Midbrain (tissue), 1 donor: Measurements from ENCODE around the gene C1orf216.
"Not testable (repeated sequence)": the region's sequence is repeated elsewhere in the genome, so short reads cannot be mapped to it uniquely, and the experiment has no call there.

Experiments
- DNase-seq: peaks from one replicate; lab custom pipeline; 2025; lab: John Stamatoyannopoulos, UW

The C1orf216 gene

GRCh38 chr1:35706846-35707600 is 11.7 kb downstream of the C1orf216 start:
- no peak for DNase-seq

DNA sequence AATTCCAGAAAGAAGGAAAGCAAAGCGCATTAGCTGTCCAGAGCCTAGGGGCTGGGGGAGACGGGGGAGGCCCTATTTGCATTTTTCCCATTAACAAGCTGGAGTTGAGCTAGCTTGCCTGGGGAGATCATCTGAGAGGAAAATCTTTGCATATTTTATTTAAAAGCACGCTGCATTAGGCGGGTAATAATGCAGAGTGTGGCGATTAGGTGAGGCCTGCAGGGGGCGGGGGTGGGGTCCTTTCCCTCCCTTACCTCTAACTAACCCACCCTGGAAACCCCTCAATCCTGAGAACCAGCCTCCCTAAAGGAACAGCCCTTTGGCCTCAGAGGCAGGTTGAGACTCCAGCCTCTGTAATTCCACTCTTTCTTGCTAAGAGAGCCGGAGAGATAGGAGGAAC is 16.2 kb downstream of the C1orf216 start:
- DNase-seq: no peak

- DNase-seq: not testable (repeated sequence)
Measured at GRCh38 chr1:35699152-35699551, 19.5 kb downstream of the C1orf216 start.

DNA sequence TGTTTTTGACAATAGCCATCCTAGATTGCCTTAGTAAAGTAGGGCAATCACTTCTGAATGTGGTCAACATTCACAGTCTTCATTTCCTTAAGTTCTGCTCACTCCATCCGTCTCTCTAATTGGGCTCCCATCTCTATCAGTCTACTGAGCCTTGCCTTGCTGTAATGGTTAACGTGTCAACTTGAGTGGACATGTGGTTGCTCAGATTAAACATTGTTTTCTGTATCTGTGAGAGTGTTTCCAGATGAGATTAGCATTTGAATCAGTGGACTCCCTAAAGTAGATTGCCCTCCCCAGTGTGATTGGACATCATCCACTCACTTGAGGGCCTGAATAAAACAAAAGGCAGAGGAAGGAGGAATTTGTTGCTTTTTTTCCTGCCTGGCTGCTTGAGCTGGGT is 26.4 kb downstream of the C1orf216 start:
- DNase-seq: no peak

GRCh38 chr1:35691571-35692220 is 27.0 kb downstream of the C1orf216 start:
- DNase-seq: no peak

DNA sequence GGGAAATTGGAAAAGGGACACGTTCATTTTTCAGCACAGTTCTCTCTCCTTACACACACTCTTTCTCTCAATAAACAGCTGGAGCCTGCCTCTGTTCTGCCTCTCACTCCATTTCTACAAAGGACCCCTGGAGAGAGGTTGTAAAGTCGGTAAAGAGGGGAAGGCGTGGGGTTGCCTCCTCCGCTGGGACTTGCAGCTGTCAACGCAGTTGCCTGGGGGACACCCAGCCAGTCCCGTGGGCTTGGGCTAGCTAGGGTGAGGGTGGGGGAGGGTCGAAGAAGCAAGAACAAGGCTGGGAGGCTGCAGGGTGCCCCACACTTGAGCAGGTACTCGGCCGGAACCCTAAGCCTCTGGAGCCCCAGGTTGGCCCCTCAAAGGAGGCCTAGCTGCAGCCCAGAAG is 27.6 kb downstream of the C1orf216 start:
- DNase-seq: no peak

- DNase-seq: not testable (repeated sequence)
Measured at GRCh38 chr1:35690103-35690502, 28.6 kb downstream of the C1orf216 start.

DNA sequence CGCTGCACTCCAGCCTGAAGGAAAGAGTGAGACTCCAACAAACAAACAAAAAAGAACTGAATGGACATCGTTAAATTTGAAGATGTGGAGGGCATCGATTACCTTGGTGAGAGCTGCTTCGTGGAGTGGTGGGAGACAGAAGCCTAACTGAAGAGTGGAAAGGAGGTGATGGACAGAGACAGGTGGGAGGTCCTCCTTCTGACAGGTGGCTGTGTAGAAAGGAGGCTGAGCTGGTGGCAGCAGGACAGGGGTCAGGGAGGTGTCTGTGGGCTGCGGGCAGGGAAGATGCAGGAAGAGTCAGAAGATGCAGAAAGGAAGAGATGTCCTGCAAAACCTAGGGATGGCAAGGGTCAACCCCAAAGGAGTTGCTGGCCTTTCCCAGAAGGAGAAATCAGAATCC is 30.5 kb downstream of the C1orf216 start:
- DNase-seq: no peak

- DNase-seq: no peak
Measured at GRCh38 chr1:35683012-35683411, 35.7 kb downstream of the C1orf216 start.

DNA sequence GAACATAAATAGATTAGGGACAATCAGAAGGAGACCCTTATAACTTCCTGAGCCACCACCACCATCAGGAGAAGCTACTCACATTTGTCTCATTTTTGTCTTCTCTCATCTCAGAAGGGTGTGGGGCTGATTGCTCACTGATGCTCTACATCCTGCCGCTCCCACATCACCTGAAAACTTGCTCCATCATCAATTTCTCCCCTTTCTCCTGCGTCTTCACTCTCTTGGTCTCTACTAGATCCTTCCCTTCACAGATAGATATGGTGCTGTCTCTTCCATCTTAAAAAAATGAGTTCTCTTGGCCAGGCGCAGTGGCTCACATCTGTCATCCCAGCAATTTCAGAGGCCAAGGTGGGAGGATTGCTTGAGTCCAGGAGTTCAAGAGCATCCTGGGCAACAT is 38.4 kb downstream of the C1orf216 start:
- DNase-seq: no peak

GRCh38 chr1:35675773-35676172 is 42.9 kb downstream of the C1orf216 start:
- no peak for DNase-seq

- DNase-seq: no peak
Measured at GRCh38 chr1:35674111-35674510, 44.6 kb downstream of the C1orf216 start.

- DNase-seq: no peak
Measured at GRCh38 chr1:35672116-35672515, 46.6 kb downstream of the C1orf216 start.

GRCh38 chr1:35668506-35668905 is 50.2 kb downstream of the C1orf216 start:
- DNase-seq: no peak

GRCh38 chr1:35666916-35667315 is 51.8 kb downstream of the C1orf216 start:
- no peak for DNase-seq

GRCh38 chr1:35666216-35666615 is 52.5 kb downstream of the C1orf216 start:
- DNase-seq: no peak
